PC-3 (cell line): ENCODE results near the gene SH2D1A. TPM values are rescaled to one million over a fixed set of nuclear protein-coding genes. Genes with fewer than 3 reads are reported as not detected.
"Not testable (repeated sequence)": the region's sequence is repeated elsewhere in the genome, so short reads cannot be mapped to it uniquely, and the experiment has no call there.

Experiments used
- ATAC-seq: fragments of 200-7000 bp; cut with Tn5 transposase; 2 replicates; pipeline ENCODE4 v1.9.1; 2020; ENCODE audit warnings: mild to moderate bottlenecking, moderate library complexity
- BruUV-seq: library from RNA; stranded (reverse); fragments of 400-500 nt; replicated peaks from 2 replicates; lab custom pipeline; 2021; lab: Mats Ljungman, UMichigan
- CTCF ChIA-PET: fragments of 300-600 bp; sonication (Branson Sonifier 250); formaldehyde crosslinking; loops from one replicate; lab custom pipeline; 2022; ENCODE audit warnings: antibody characterized with exemption; lab: Charles Lee
- POLR2A ChIA-PET: fragments of 300-600 bp; sonication (Branson Sonifier 250); formaldehyde crosslinking; loops from one replicate; lab custom pipeline; 2022; ENCODE audit warnings: antibody characterized with exemption; ENCODE audit not compliant: unreplicated experiment; lab: Charles Lee
- DNase-seq: peaks from one replicate; pipeline ENCODE4 v3.0.0-alpha.2; 2015
- H2AFZ ChIP-seq: fragments of 300-600 bp; sonication (generic); 2 replicates; pipeline ENCODE4 v1.6.0; 2016; ENCODE audit warnings: antibody characterized with exemption, low read length
- H3F3A ChIP-seq: fragments of 300-600 bp; sonication (generic); one replicate; pipeline ENCODE4 v1.6.0; 2017; ENCODE audit warnings: antibody characterized with exemption, low read length, control low read depth, mild to moderate bottlenecking; ENCODE audit not compliant: unreplicated experiment
- H3K27ac ChIP-seq: fragments of 300-600 bp; sonication (generic); 2 replicates; pipeline ENCODE4 v1.5.1; 2016; ENCODE audit warnings: mild to moderate bottlenecking, low read length
- H3K27me3 ChIP-seq: fragments of 300-600 bp; sonication (generic); 2 replicates; pipeline ENCODE4 v1.6.1; 2016; ENCODE audit warnings: low read length, mixed read lengths
- H3K36me3 ChIP-seq: fragments of 300-600 bp; sonication (generic); 2 replicates; pipeline ENCODE4 v1.6.1; 2016; ENCODE audit warnings: low read depth, mixed run types, low read length, mixed read lengths
- H3K4me1 ChIP-seq: fragments of 300-600 bp; sonication (generic); 2 replicates; pipeline ENCODE4 v1.5.1; 2016; ENCODE audit warnings: low read length; ENCODE audit not compliant: insufficient read depth
- H3K4me2 ChIP-seq: fragments of 300-600 bp; sonication (generic); 2 replicates; pipeline ENCODE4 v1.6.0; 2016; ENCODE audit warnings: low read length
- H3K4me3 ChIP-seq: fragments of 300-600 bp; sonication (generic); 2 replicates; pipeline ENCODE4 v1.5.1; 2016; ENCODE audit warnings: mild to moderate bottlenecking, low read length, mixed read lengths
- H3K79me2 ChIP-seq: fragments of 300-600 bp; sonication (generic); 2 replicates; pipeline ENCODE4 v1.6.1; 2017; ENCODE audit warnings: low read length, mixed read lengths
- H3K9ac ChIP-seq: fragments of 300-600 bp; sonication (generic); 2 replicates; pipeline ENCODE4 v1.6.0; 2016; ENCODE audit warnings: mild to moderate bottlenecking, low read length
- H3K9me2 ChIP-seq: fragments of 300-600 bp; sonication (generic); replicated peaks from 2 replicates; pipeline ENCODE4 v1.6.1; 2016; ENCODE audit warnings: mixed run types, low read length, mixed read lengths
- H3K9me3 ChIP-seq: fragments of 300-600 bp; sonication (generic); 2 replicates; pipeline ENCODE4 v1.6.1; 2016; ENCODE audit warnings: low read length, mixed read lengths
- H4K20me1 ChIP-seq: fragments of 300-600 bp; sonication (generic); 2 replicates; pipeline ENCODE4 v1.6.1; 2016; ENCODE audit warnings: low read length, mixed read lengths
- CTCF ChIP-seq: fragments of 300-600 bp; sonication (generic); conservative IDR thresholded peaks from 2 replicates; pipeline ENCODE4 v1.5.1; 2017; ENCODE audit warnings: antibody characterized with exemption, low read depth, mild to moderate bottlenecking, low read length
- EZH2 ChIP-seq: fragments of 300-600 bp; sonication (generic); IDR thresholded peaks from one replicate; pipeline ENCODE4 v1.6.1; 2017; ENCODE audit warnings: antibody characterized with exemption, mild to moderate bottlenecking, low read length; ENCODE audit not compliant: unreplicated experiment
- EZH2phosphoT487 ChIP-seq: fragments of 300-600 bp; sonication (generic); IDR thresholded peaks from 2 replicates; pipeline ENCODE4 v1.6.1; 2018; ENCODE audit warnings: mild to moderate bottlenecking, antibody characterized with exemption, low read length, borderline replicate concordance
- intact Hi-C: fragments of 100-400 bp; cut with micrococcal nuclease; formaldehyde crosslinking; loops from 2 replicates; pipeline ENCODE4 v1.9.0; 2023
- total RNA-seq: library from RNA; depleted of rRNA; stranded (reverse); fragments of >200 nt; gene quantifications from 2 replicates; pipeline ENCODE4 v1.2.3, GENCODE V29; 2014

SH2D1A gene
- total RNA-seq, 1 experiment from 2014 or later = not detected

- ATAC-seq = no peak
- CTCF ChIA-PET = no interaction called here
- no peaks in the 10 kb centered on the region for H3F3A ChIP-seq
- no peak within 1 kb of the TSS for H3K9ac ChIP-seq
- H3K36me3 ChIP-seq = no peaks in the 10 kb centered on the region
- no peaks in the 10 kb centered on the region for H3K27me3 ChIP-seq
- H4K20me1 ChIP-seq = no peaks in the 10 kb centered on the region
- H2AFZ ChIP-seq = no peak within 1 kb of the TSS
- no peaks in the 10 kb centered on the region for H3K9me2 ChIP-seq
- no peaks in the 10 kb centered on the region for H3K79me2 ChIP-seq
- H3K4me1 ChIP-seq = peaks cover 12% of the 10 kb centered on the region
- BruUV-seq = no TSS peak
- H3K4me3 ChIP-seq = no peak within 1 kb of the TSS
- H3K4me2 ChIP-seq = no peak within 1 kb of the TSS
- no peaks in the 10 kb centered on the region for H3K9me3 ChIP-seq
- DNase-seq = no peak
- no peak within 1 kb of the TSS for H3K27ac ChIP-seq
- intact Hi-C loops = no loop called here
- TF ChIP-seq CTCF (no peak), EZH2phosphoT487 (no peak), EZH2 (no peak)
- POLR2A ChIA-PET = no interaction called here
These were observed 13.6 kb upstream of the SH2D1A start, which contains the start of gene TEX13D for GRCh38 chrX:124332481-124333424. Gene TEX13D, plus strand, starts transcription at chrX:124332660. Its CDS starts 258 bp downstream, at chrX:124332918.

GRCh38 chrX:124333862-124334261, 12.5 kb upstream of the SH2D1A start:
- no peak for ATAC-seq
- no peaks in the 10 kb centered on the region for H3K27me3 ChIP-seq
- H2AFZ ChIP-seq = no peak overlapping the region
- peaks cover 6% of the 10 kb centered on the region for H3K4me1 ChIP-seq
- no peak for DNase-seq
- no peak overlapping the region for H3K9ac ChIP-seq
- no peaks in the 10 kb centered on the region for H3K9me3 ChIP-seq
- intact Hi-C loops = no loop called here
- H3K4me3 ChIP-seq = no peak overlapping the region
- no peak overlapping the region for H3K4me2 ChIP-seq
- no peaks in the 10 kb centered on the region for H3F3A ChIP-seq
- TF ChIP-seq EZH2 (no peak), EZH2phosphoT487 (no peak), CTCF (no peak)
- POLR2A ChIA-PET = no interaction called here
- no TSS peak for BruUV-seq
- no peaks in the 10 kb centered on the region for H3K36me3 ChIP-seq
- no peaks in the 10 kb centered on the region for H4K20me1 ChIP-seq
- CTCF ChIA-PET = no interaction called here
- no peaks in the 10 kb centered on the region for H3K9me2 ChIP-seq
- H3K27ac ChIP-seq = no peak overlapping the region
- no peaks in the 10 kb centered on the region for H3K79me2 ChIP-seq

GRCh38 chrX:124334555-124334954, 11.8 kb upstream of the SH2D1A start:
- H2AFZ ChIP-seq, H3K9me3 ChIP-seq, H3K4me2 ChIP-seq, H3K27me3 ChIP-seq, POLR2A ChIA-PET, H3K27ac ChIP-seq, H3F3A ChIP-seq, H3K36me3 ChIP-seq, H3K9ac ChIP-seq, H3K4me1 ChIP-seq, CTCF ChIA-PET, H3K9me2 ChIP-seq, H4K20me1 ChIP-seq, H3K4me3 ChIP-seq, BruUV-seq, ATAC-seq, H3K79me2 ChIP-seq, intact Hi-C loops, DNase-seq: not testable (repeated sequence)
